Ovary (tissue), 3 donors: ENCODE data around the gene ADAM17.

Experiments
- CTCF ChIP-seq, 3 donors: fragments of 450-650 bp in 2 of 3; fragments of 200-600 bp in 1 of 3; IDR thresholded peaks; one replicate each; pipeline versions ENCODE4 v1.5.1 to v1.8.0; 2016 to 2022; ENCODE audit warnings: antibody characterized with exemption in 3 of 3, mild to moderate bottlenecking in 1 of 3
- EP300 ChIP-seq: sonication (generic); formaldehyde crosslinking; IDR thresholded peaks from one replicate; pipeline ENCODE4 v1.6.1; 2017; ENCODE audit warnings: antibody characterized with exemption
- POLR2A ChIP-seq: fragments of 450-650 bp; IDR thresholded peaks from one replicate; pipeline ENCODE4 v1.6.1; 2017; ENCODE audit warnings: antibody characterized with exemption, mild to moderate bottlenecking, moderate library complexity
- donor health status: DM: no; HTN: no; CAD: no.

GRCh38 chr2:9554921-9555296 lies 721 bp downstream of the ADAM17 start:
- TF ChIP-seq POLR2A (peak; percentile 27), CTCF (IDR thresholded peaks at IDR 0.05) (no peak), EP300 (no peak)
